Measurements from ENCODE around the gene CLN3.
"Not testable (repeated sequence)": the region's sequence is repeated elsewhere in the genome, so short reads cannot be mapped to it uniquely, and the experiment has no call there.

CLN3 gene

GRCh38 chr16:28513484-28514181 lies 21.8 kb upstream of the CLN3 start:
- FAIRE-seq: no peak

GRCh38 chr16:28511801-28512789 lies 20.2 kb upstream of the CLN3 start:
- FAIRE-seq: no peak

GRCh38 chr16:28511031-28511430 lies 19.2 kb upstream of the CLN3 start:
- no peak for FAIRE-seq

GRCh38 chr16:28505489-28506137 lies 13.7 kb upstream of the CLN3 start:
- FAIRE-seq: no peak

- no peak for FAIRE-seq
These were observed 13.0 kb upstream of the CLN3 start for GRCh38 chr16:28504707-28505404.

GRCh38 chr16:28503470-28504259 lies 11.8 kb upstream of the CLN3 start:
- FAIRE-seq: no peak

- FAIRE-seq: no peak
These were observed 10.4 kb upstream of the CLN3 start for GRCh38 chr16:28502290-28502689.

GRCh38 chr16:28501258-28502232 lies 9.7 kb upstream of the CLN3 start:
- no peak for FAIRE-seq

GRCh38 chr16:28500476-28501180 lies 8.8 kb upstream of the CLN3 start:
- FAIRE-seq: not testable (repeated sequence)

GRCh38 chr16:28499854-28500253 lies 8.0 kb upstream of the CLN3 start:
- no peak for FAIRE-seq

- FAIRE-seq: no peak
These were observed 7.0 kb upstream of the CLN3 start for GRCh38 chr16:28498666-28499381.

GRCh38 chr16:28497861-28498599 lies 6.2 kb upstream of the CLN3 start:
- FAIRE-seq: no peak

- no peak for FAIRE-seq
These were observed 5.5 kb upstream of the CLN3 start for GRCh38 chr16:28497386-28497785.

- FAIRE-seq: no peak
These were observed 5.0 kb upstream of the CLN3 start for GRCh38 chr16:28496844-28497243.

GRCh38 chr16:28495795-28496749 lies 4.2 kb upstream of the CLN3 start:
- no peak for FAIRE-seq

- no peak for FAIRE-seq
These were observed 3.4 kb upstream of the CLN3 start for GRCh38 chr16:28495098-28495793.
